Measurements from ENCODE around the gene MAPT. TPM values are rescaled to one million over a fixed set of nuclear protein-coding genes. Genes with fewer than 3 reads are reported as not detected.

The MAPT gene
- total and polyA plus RNA-seq, 2 of the 13 experiments (the other 11 are each of a cell fraction or from before 2014, with no cell fraction given): 2.1 to 2.8 TPM

GRCh38 chr17:46044989-46045388, 150.6 kb downstream of the MAPT start (continued):
- TF ChIP-seq PHF8 (CRISPR knock-in tag; IDR thresholded peaks at IDR 0.05) (no peak), RBFOX2 (IDR thresholded peaks at IDR 0.05; ENCODE audit: low read depth, low read length) (no peak), ZNF775 (CRISPR knock-in tag; IDR thresholded peaks at IDR 0.05; ENCODE audit: borderline replicate concordance) (no peak), NFATC3 (CRISPR knock-in tag; IDR thresholded peaks at IDR 0.05) (no peak), ZNF788 (CRISPR knock-in tag; IDR thresholded peaks at IDR 0.05; ENCODE audit: borderline replicate concordance) (no peak), U2AF2 (IDR thresholded peaks at IDR 0.05; ENCODE audit: low read depth, low read length) (no peak), NFRKB (IDR thresholded peaks at IDR 0.05) (no peak), ZMYM4 (CRISPR knock-in tag; IDR thresholded peaks at IDR 0.05) (no peak), ZNF850 (CRISPR knock-in tag; conservative IDR thresholded peaks at IDR 0.05) (no peak)

GRCh38 chr17:46045639-46046038, 151.3 kb downstream of the MAPT start:
- Histone ChIP-seq H3K4me2 (ENCODE audit: low read depth, low read length) (no peak overlapping the region), H3K4me3 (replicated peaks in 1 of 3; ENCODE audit: insufficient read depth in 1 of 3, low read depth in 2 of 3, low read length in 3 of 3) (no peak overlapping the region), H2AFZ (ENCODE audit: low read length) (no peak overlapping the region), H3K27me3 (ENCODE audit: control insufficient read depth in 1 of 2, insufficient read depth in 2 of 2, low read length in 2 of 2) (no peaks in the 10 kb centered on the region), H3K27ac (ENCODE audit: extremely low read length, insufficient read depth, low read length) (no peak overlapping the region), H3K4me1 (ENCODE audit: insufficient read depth, low read length) (peaks cover 12% of the 10 kb centered on the region; the same call in 1 of the 2 replicates), H3K36me3 (replicated peaks in 1 of 2; ENCODE audit: control insufficient read depth in 1 of 2, insufficient read depth in 2 of 2, low read length in 2 of 2) (peaks cover 42 to 84% of the 10 kb centered on the region in 2 experiments), H4K20me1 (ENCODE audit: insufficient read depth, low read length) (0 out of 2 replicates have a peak, but pooled peaks cover 4% of the 10 kb centered on the region), H3K9ac (ENCODE audit: insufficient read depth, low read depth, low read length) (no peak overlapping the region), H3K9me3 (ENCODE audit: low read length) (no peaks in the 10 kb centered on the region), H3K79me2 (ENCODE audit: insufficient read depth, low read length) (peaks cover 3% of the 10 kb centered on the region)
- DNase-seq (ENCODE audit: low spot score) (peak; percentile 22), ATAC-seq (no peak), FAIRE-seq (no peak)
- ChIA-PET CTCF (ENCODE audit: low intra/inter-chr PET ratio, low total read pairs) (no interaction called here), POLR2A (no interaction called here)
- intact Hi-C loops (cut with micrococcal nuclease; ENCODE audit: unreplicated experiment): no loop called here
- BruUV-seq (replicated peaks): no TSS peak
- in situ Hi-C loops (cut with HindIII; ENCODE audit: extremely low pct_ligation_motif_present, low pct_unique_long_range_greater_than_20kb): no loop called here
- WGBS (ENCODE audit: low lambda C conversion rate): 88% methylated on average over 3 of the region's 3 CpGs
- TF ChIP-seq JUNB (CRISPR knock-in tag; IDR thresholded peaks at IDR 0.05; ENCODE audit: borderline replicate concordance): no peak
- no peak for TF ChIP-seq ZNF780A (CRISPR knock-in tag; IDR thresholded peaks at IDR 0.05)
- no peak for TF ChIP-seq ZEB1 (IDR thresholded peaks at IDR 0.05; ENCODE audit: insufficient replicate concordance, low read depth)
- peak; percentile 53; the same call in 1 of the 2 replicates for TF ChIP-seq ZNF281 (CRISPR knock-in tag; IDR thresholded peaks at IDR 0.05; ENCODE audit: borderline replicate concordance)
- no peak for TF ChIP-seq ZFAT (CRISPR knock-in tag; conservative IDR thresholded peaks at IDR 0.05)
- no peak for TF ChIP-seq ZNF30 (CRISPR knock-in tag; IDR thresholded peaks at IDR 0.05)
- TF ChIP-seq ZNF101 (CRISPR knock-in tag; IDR thresholded peaks at IDR 0.05; ENCODE audit: borderline replicate concordance, low read depth): no peak
- no peak for TF ChIP-seq TARDBP (CRISPR knock-in tag; IDR thresholded peaks at IDR 0.05)
- TF ChIP-seq RBM22 (optimal IDR thresholded peaks at IDR 0.05; ENCODE audit: low read length): peak; percentile 27
- no peak for TF ChIP-seq BRD4 (CRISPR knock-in tag; IDR thresholded peaks at IDR 0.05)
- TF ChIP-seq, protein P1, sequence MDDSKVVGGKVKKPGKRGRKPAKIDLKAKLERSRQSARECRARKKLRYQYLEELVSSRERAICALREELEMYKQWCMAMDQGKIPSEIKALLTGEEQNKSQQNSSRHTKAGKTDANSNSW (CRISPR knock-in tag; IDR thresholded peaks at IDR 0.05; ENCODE audit: borderline replicate concordance): no peak
- no peak for TF ChIP-seq ZNF580 (CRISPR knock-in tag; IDR thresholded peaks at IDR 0.05; ENCODE audit: borderline replicate concordance, low read depth)
- no peak for TF ChIP-seq FOXA1 (IDR thresholded peaks at IDR 0.05)
- peak; percentile 33; the same call in 1 of the 2 replicates for TF ChIP-seq FOXA1 (CRISPR knock-in tag; IDR thresholded peaks at IDR 0.05)
- no peak for TF ChIP-seq ZNF256 (CRISPR knock-in tag; conservative IDR thresholded peaks at IDR 0.05)
- TF ChIP-seq NCOA5 (CRISPR knock-in tag; IDR thresholded peaks at IDR 0.05): no peak

Measured in HepG2 (cell line).